GM12874 (cell line): ENCODE data around the gene REXO1.

ENCODE experiments used
- CTCF ChIP-seq: IDR thresholded peaks from 2 replicates; pipeline ENCODE4 v1.5.1; 2011; ENCODE audit warnings: low read depth, mild to moderate bottlenecking, control low read depth, low read length, moderate library complexity; ENCODE audit not compliant: insufficient read depth

REXO1 gene

DNA sequence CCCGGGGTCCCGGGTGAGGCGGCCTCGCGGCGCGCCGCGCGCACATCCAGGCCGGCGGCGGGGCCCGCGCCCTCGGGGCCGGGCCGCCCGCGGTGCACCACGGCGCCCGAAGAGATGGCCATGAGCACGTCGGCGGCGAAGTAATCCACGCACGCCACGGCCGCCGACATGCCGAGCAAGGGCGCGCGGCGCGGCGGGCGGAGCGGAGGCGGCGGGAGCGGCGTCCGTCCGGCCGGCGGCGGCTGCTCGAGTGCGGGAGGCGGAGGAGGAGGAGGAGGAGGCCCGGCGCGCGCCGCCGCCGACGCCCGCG is 15.0 kb upstream of the REXO1 start, which contains the start of gene KLF16:
Gene KLF16 (minus strand): TSS at position 252 of the 310 bp plus-strand sequence. CDS start 82 bp downstream, at position 170.
- no peak for TF ChIP-seq CTCF

DNA sequence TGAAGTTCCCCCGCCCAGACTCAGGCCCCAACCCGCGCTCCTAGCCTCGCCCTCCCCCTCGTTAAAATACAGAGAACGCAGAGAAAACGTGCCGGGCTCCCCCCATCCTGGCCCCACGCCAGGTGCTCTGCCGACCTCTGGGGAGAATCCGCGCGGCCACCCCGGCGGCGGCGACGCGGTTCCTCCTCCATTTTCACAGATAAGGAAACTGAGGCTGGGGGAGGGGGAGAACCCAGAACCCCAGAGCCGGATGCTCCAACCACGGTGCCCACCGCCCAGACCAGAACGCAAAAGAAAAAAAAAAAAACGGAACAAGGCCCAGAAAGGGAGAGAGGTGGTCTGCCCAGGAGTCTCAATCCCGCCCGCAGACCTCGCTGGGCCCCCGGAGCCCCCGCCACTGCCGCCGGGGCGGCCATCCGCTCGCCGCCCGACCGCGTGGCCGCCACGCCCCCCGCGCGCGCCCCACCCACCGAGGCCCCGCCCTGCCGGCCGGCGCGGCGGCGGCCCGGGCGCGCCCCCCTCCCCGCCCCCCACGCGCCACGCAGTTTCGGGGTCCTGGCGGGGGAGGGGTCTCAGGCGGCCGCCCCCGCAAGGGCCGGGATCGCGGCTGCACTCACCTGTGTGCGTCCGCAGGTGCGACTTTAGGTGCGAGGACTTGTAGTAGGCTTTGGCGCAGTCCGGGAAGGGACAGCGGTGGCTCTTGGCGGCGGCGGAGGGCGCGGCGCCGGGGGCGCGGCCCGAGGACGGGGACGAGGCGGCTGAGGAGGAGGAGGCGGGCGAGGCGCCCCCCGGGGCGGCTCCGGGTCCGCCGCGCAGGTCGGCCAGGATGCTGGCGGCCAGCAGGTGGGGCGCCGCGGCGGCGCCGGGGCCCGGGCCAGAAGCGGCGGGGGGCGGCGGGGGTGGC is 14.4 kb upstream of the REXO1 start:
- no peak for TF ChIP-seq CTCF

GRCh38 chr19:1862068-1862423 is 13.8 kb upstream of the REXO1 start:
- no peak for TF ChIP-seq CTCF

DNA sequence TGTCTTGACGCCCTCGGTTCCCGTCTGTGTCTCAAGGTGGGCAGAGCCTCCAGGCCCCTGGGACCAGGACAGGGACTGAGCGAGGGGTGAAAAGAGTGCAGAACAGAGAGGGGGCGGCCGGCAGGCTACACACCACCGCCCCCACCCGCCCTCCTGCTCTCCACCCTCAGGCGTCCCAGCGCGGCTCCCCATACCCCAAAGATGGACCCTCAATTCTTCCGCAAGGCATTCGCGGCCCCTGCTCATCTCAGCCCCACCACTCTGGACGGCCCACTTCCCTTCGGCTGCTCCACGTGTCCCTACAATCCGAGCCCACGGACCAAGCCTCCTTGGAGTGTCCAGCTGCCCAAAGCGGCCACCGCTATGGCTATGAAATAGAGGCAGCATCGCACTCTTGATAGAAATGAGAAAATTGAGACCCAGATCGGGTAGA is 13.3 kb upstream of the REXO1 start:
- TF ChIP-seq CTCF: no peak

DNA sequence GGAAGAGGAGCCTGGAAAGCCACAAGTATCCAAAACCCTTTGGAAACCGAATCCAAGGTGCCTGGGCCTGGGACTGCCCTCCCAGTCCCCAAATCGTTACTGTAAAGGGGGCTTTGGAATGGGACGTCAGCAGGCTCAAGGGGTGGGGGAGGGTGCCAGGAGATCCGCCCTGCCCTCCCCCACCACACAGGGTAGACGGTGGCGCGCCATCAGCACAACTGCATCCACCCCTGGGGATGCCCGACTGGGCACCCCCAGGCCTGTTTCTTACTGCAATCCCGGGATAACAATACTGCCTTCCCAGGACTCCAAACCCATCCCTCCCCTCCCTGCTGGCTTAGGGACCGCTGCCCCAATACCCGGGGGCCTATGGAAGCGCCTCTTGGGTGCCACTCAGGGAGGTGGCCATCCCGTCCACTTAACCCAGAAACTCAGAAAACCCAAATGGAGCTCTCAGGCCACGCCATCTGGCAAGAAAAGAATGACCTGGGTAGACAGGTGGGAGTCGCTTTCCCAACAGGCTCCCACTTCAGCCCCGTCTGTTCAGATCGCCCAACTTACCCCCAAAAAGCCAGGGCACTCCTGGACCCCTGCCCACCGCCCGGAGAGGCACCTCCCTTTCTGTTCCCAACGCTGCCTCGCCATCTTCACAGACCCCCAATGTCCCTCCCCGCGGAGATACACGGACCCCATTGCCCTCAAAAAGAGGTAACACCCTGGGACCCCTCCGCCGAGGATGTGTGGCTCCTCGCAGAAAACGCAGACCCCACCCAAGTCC is 12.7 kb upstream of the REXO1 start:
- TF ChIP-seq CTCF: no peak

GRCh38 chr19:1860042-1860775 is 11.9 kb upstream of the REXO1 start:
- TF ChIP-seq CTCF: no peak

GRCh38 chr19:1859331-1859781 is 11.1 kb upstream of the REXO1 start:
- TF ChIP-seq CTCF: no peak
